A549 treated with CORT108297 at 1 μM for 4 hours (cell line): ENCODE results near the gene ZDHHC8. TPM values are rescaled to one million over a fixed set of nuclear protein-coding genes. Genes with fewer than 3 reads are reported as not detected.

Experiments
- total RNA-seq: library from RNA; stranded (reverse); fragments of 200-300 nt; extraction: Qiagen RNA extraction; gene quantifications from 5 replicates; pipeline ENCODE4 v1.2.3, GENCODE V29; 2022

Gene ZDHHC8
- 20.5 to 40.3 TPM (median 35.9 TPM) in 5 replicates for total RNA-seq

GRCh38 chr22:20131597-20131858, at the start of gene ZDHHC8:
ZDHHC8 (plus strand) TSS chr22:20131804; CDS start chr22:20131948, 144 bp downstream.

DNA sequence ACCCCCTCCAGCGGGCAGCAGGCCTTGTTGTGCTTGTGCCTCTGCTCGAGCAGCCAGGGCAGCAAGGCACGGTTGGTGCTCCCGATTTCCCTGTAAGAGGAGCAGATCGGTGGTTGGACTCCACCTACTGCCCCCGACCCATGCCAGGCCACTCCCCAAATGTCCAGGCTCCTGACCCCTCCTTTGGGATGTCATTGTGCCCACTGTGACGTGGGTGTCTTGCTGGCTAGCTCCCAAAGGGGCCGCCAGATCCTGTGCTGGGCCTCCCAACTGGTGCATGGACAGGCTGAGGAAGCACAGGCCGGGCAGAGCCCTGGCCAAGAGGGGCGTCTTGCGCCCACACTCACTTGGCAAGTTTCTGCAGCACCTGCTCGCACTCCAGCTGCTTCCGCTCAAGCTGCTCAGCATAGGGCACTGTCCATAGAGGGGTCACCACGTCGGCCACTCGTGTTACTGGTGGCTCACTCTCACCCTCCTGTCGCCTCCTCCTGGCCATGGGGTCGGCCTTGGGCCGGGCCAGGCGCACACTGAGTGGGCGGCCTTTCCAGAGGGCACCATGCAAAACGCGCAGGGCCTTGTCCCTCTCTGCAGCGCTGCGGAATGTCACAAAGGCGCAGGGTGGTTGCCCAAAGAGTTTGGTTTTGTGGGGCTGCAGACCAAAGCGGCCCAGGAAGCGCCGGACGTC, 15.8 kb upstream of the ZDHHC8 start, which contains the start of gene RANBP1:
Gene RANBP1, plus strand, starts transcription at position 414 of the 685 bp plus-strand sequence. Its CDS starts 81 bp downstream, at position 495.

GRCh38 chr22:20116951-20117632, 14.5 kb upstream of the ZDHHC8 start, which contains the start of gene TRMT2A:
TRMT2A (minus strand) TSS chr22:20117226; CDS start chr22:20116906, 320 bp downstream.

DNA sequence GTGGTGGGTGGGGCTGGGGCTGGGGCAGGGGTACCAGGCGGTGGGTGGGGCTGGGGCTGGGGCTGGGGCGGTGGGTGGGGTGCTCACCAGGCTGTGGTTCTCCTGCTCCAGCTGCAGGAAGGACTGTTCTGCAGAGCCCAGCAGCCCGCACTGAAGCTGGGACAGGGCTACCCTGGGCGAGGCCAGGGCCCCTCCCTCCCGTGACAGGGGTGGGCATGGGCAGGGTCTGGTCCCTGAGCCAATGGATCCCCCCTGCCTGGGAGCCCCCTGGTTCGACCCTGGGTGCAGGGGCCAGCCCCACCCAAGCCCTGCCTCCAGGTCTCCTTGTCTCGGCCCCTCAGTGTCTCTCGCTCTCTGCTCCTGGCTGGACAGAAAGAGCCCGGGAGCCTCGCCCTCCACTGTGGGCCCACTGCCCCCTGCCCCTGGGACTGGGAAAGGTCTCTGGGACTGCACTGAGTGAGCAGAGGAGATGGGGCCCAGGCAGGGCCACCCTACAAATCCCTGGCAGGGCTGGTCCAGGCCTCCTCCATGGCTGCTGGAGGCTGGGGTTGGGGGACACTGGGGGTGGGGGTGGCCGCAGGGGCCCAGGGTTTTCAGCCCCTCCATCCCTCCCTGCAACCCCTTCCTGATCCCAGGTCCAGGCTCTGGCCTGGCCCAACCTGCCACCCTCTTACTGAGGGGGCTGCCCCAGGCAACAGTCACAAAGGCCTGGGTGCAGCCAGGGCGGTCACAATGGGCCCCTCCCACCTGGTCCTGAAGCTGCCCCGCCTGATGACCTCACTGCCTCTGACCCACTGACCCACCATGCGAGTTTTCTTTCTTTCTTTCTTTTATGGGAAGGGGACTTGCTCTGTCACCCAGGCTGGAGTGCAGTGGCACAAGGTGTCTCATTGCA, 19.0 kb downstream of the ZDHHC8 start, which contains the start of gene CCDC188:
Gene CCDC188, minus strand, starts transcription at position 675 of the 895 bp plus-strand sequence. Its CDS starts 69 bp downstream, at position 606.

Other genes with a start within 250 kb of the ZDHHC8 start
- gene COMT, start 190.0 kb upstream of the ZDHHC8 start, total RNA-seq: 129 to 173 TPM (median 170 TPM) in 5 replicates
- gene TXNRD2, start 190.0 kb upstream of the ZDHHC8 start, total RNA-seq: 31.7 to 43.9 TPM (median 37.4 TPM) in 5 replicates
- gene ARVCF, start 115.0 kb upstream of the ZDHHC8 start, total RNA-seq: 2.2 to 3.2 TPM (median 2.7 TPM) in 5 replicates
- gene TANGO2, start 110.7 kb upstream of the ZDHHC8 start, total RNA-seq: 11.9 to 15.7 TPM (median 15.6 TPM) in 5 replicates
- gene DGCR8, start 51.6 kb upstream of the ZDHHC8 start, total RNA-seq: 19.1 to 22.7 TPM (median 21.1 TPM) in 5 replicates
- 269 to 300 TPM (median 289 TPM) in 5 replicates for gene RANBP1, start 15.7 kb upstream of the ZDHHC8 start, total RNA-seq
- 14.6 to 31.5 TPM (median 29.4 TPM) in 5 replicates for gene TRMT2A, start 14.6 kb upstream of the ZDHHC8 start, total RNA-seq
- gene CCDC188, start 19.3 kb downstream of the ZDHHC8 start, total RNA-seq: not detected in 5 replicates
- 5.8 to 13.3 TPM (median 11.6 TPM) in 5 replicates for gene RTN4R, start 136.5 kb downstream of the ZDHHC8 start, total RNA-seq
- gene DGCR6L, start 188.3 kb downstream of the ZDHHC8 start, total RNA-seq: 30.6 to 48.3 TPM (median 44.7 TPM) in 5 replicates